DMS 273 treated with DMSO at 0.1 percent for 48 hours (cell line): ENCODE measurements around the gene PPIG.
A peak's percentile ranks its signal among the peaks of the same experiment; 100 is the strongest.
"Not testable (repeated sequence)": the region's sequence is repeated elsewhere in the genome, so short reads cannot be mapped to it uniquely, and the experiment has no call there.

Experiments used
- DNase-seq: peaks from one replicate; lab custom pipeline; 2025; lab: John Stamatoyannopoulos, UW

The PPIG gene

GRCh38 chr2:169584005-169584877 is at the start of gene PPIG:
Gene PPIG (plus strand): TSS chr2:169584351. CDS start chr2:169604042, 19,691 bp downstream.
- peak; percentile 72 for DNase-seq

GRCh38 chr2:169539460-169539859 is 44.7 kb upstream of the PPIG start:
- DNase-seq = not testable (repeated sequence)

GRCh38 chr2:169540146-169540545 is 44.0 kb upstream of the PPIG start:
- no peak for DNase-seq

- DNase-seq = no peak
Observed at GRCh38 chr2:169542433-169542832, 41.7 kb upstream of the PPIG start.

- DNase-seq = no peak
Observed at GRCh38 chr2:169546756-169547155, 37.4 kb upstream of the PPIG start.

- DNase-seq = no peak
Observed at GRCh38 chr2:169561364-169561763, 22.8 kb upstream of the PPIG start.

GRCh38 chr2:169562084-169562483 is 22.1 kb upstream of the PPIG start:
- not testable (repeated sequence) for DNase-seq

- DNase-seq = no peak
Observed at GRCh38 chr2:169562519-169562918, 21.6 kb upstream of the PPIG start.

GRCh38 chr2:169565686-169566085 is 18.5 kb upstream of the PPIG start:
- no peak for DNase-seq

GRCh38 chr2:169569948-169570347 is 14.2 kb upstream of the PPIG start:
- no peak for DNase-seq

- DNase-seq = not testable (repeated sequence)
Observed at GRCh38 chr2:169570752-169571151, 13.4 kb upstream of the PPIG start.

- no peak for DNase-seq
Observed at GRCh38 chr2:169571571-169571970, 12.6 kb upstream of the PPIG start.

GRCh38 chr2:169572189-169572588 is 12.0 kb upstream of the PPIG start:
- DNase-seq = no peak

GRCh38 chr2:169572821-169573159 is 11.4 kb upstream of the PPIG start:
- DNase-seq = no peak

- DNase-seq = peak; percentile 91
Observed at GRCh38 chr2:169573160-169573973, 10.8 kb upstream of the PPIG start, which contains the start of gene FASTKD1. Gene FASTKD1 (minus strand): TSS chr2:169573865. CDS start chr2:169572029, 1,836 bp downstream.

GRCh38 chr2:169573974-169574299 is 10.2 kb upstream of the PPIG start:
- DNase-seq = no peak

GRCh38 chr2:169574539-169574938 is 9.6 kb upstream of the PPIG start:
- not testable (repeated sequence) for DNase-seq

GRCh38 chr2:169575264-169575663 is 8.9 kb upstream of the PPIG start:
- DNase-seq = not testable (repeated sequence)

GRCh38 chr2:169579044-169579443 is 5.1 kb upstream of the PPIG start:
- no peak for DNase-seq

GRCh38 chr2:169582552-169583266 is 1.4 kb upstream of the PPIG start:
- DNase-seq = not testable (repeated sequence)

GRCh38 chr2:169583518-169583917 is 633 bp upstream of the PPIG start:
- no peak for DNase-seq

- no peak for DNase-seq
Observed at GRCh38 chr2:169585673-169586072, 1.5 kb downstream of the PPIG start.
